GM19328 (cell line): ENCODE results near the gene ABCA2.

Experiments used
- ATAC-seq: cut with Tn5 transposase; IDR thresholded peaks from one replicate; pipeline ENCODE4 v1.9.1; 2021; ENCODE audit warnings: mild to moderate bottlenecking, moderate library complexity; ENCODE audit not compliant: unreplicated experiment

Gene ABCA2

GRCh38 chr9:136969774-136970173 is 58.3 kb downstream of the ABCA2 start:
- ATAC-seq, result no peak

- ATAC-seq, result no peak
Measured at GRCh38 chr9:136969150-136969549, 58.9 kb downstream of the ABCA2 start.

GRCh38 chr9:136968333-136969127 is 59.5 kb downstream of the ABCA2 start:
- ATAC-seq, result no peak

GRCh38 chr9:136965771-136966484 is 62.1 kb downstream of the ABCA2 start:
- no peak for ATAC-seq

GRCh38 chr9:136964833-136965422 is 63.1 kb downstream of the ABCA2 start:
- ATAC-seq, result no peak

GRCh38 chr9:136964171-136964689 is 63.8 kb downstream of the ABCA2 start:
- no peak for ATAC-seq

- ATAC-seq, result no peak
Measured at GRCh38 chr9:136963751-136964150, 64.3 kb downstream of the ABCA2 start.

- no peak for ATAC-seq
Measured at GRCh38 chr9:136963341-136963740, 64.7 kb downstream of the ABCA2 start.

- no peak for ATAC-seq
Measured at GRCh38 chr9:136962701-136963248, 65.3 kb downstream of the ABCA2 start.

GRCh38 chr9:136962163-136962562 is 65.9 kb downstream of the ABCA2 start:
- no peak for ATAC-seq

GRCh38 chr9:136961279-136962065 is 66.6 kb downstream of the ABCA2 start:
- ATAC-seq, result no peak

GRCh38 chr9:136960938-136961275 is 67.1 kb downstream of the ABCA2 start:
- ATAC-seq, result no peak

- no peak for ATAC-seq
Measured at GRCh38 chr9:136960212-136960937, 67.7 kb downstream of the ABCA2 start.

- no peak for ATAC-seq
Measured at GRCh38 chr9:136958898-136959850, 68.9 kb downstream of the ABCA2 start.

GRCh38 chr9:136958473-136958872 is 69.6 kb downstream of the ABCA2 start:
- no peak for ATAC-seq

GRCh38 chr9:136957901-136958300 is 70.1 kb downstream of the ABCA2 start:
- no peak for ATAC-seq

- ATAC-seq, result no peak
Measured at GRCh38 chr9:136957461-136957860, 70.6 kb downstream of the ABCA2 start.
